C4-2B (cell line): ENCODE results near the gene IRF1.

Source experiments
- H3K27ac ChIP-seq: fragments of 450-650 bp; 2 replicates; pipeline ENCODE4 v1.5.1; 2017
- CTCF ChIP-seq: fragments of 450-650 bp; conservative IDR thresholded peaks from 2 replicates; pipeline ENCODE4 v1.5.1; 2017; ENCODE audit warnings: mild to moderate bottlenecking
- ZFX ChIP-seq: fragments of 450-650 bp; IDR thresholded peaks from 2 replicates; pipeline ENCODE4 v1.6.1; 2017

Gene IRF1

GRCh38 chr5:132474881-132475496, 15.6 kb downstream of the IRF1 start:
- TF ChIP-seq CTCF: no peak
- TF ChIP-seq ZFX: no peak
- no peak overlapping the region for H3K27ac ChIP-seq

GRCh38 chr5:132474131-132474723, 16.3 kb downstream of the IRF1 start:
- TF ChIP-seq CTCF: no peak
- no peak for TF ChIP-seq ZFX
- H3K27ac ChIP-seq: no peak overlapping the region

GRCh38 chr5:132473668-132474067, 16.9 kb downstream of the IRF1 start:
- TF ChIP-seq CTCF: no peak
- no peak for TF ChIP-seq ZFX
- H3K27ac ChIP-seq: no peak overlapping the region

GRCh38 chr5:132473019-132473531, 17.5 kb downstream of the IRF1 start:
- H3K27ac ChIP-seq: no peak overlapping the region
- TF ChIP-seq CTCF (no peak), ZFX (no peak)

DNA sequence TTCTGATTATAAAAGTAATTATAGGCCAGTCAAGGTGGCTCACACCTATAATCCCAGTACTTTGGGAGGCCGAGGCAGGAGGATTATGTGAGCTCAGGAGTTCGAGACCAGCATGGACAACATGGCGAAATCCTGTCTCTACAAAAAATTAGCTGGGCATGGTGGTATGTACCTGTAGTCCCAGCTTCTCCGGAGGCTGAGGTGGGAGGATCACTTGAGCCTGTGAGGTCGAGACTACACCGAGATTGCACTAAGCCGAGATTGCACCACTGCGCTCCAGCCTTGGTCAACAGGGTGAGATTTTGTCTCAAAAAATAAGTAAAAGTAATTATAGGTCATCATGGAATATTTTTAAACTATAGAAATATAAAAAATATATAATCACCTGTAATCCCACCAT, 18.1 kb downstream of the IRF1 start:
- TF ChIP-seq ZFX (no peak), CTCF (no peak)
- no peak overlapping the region for H3K27ac ChIP-seq

GRCh38 chr5:132471944-132472343, 18.6 kb downstream of the IRF1 start:
- no peak overlapping the region for H3K27ac ChIP-seq
- TF ChIP-seq CTCF (no peak), ZFX (no peak)

GRCh38 chr5:132471151-132471907, 19.2 kb downstream of the IRF1 start:
- TF ChIP-seq CTCF (no peak), ZFX (no peak)
- no peak overlapping the region for H3K27ac ChIP-seq
